ENCODE data around the gene TMEM145. TPM values are rescaled to one million over a fixed set of nuclear protein-coding genes. Genes with fewer than 3 reads are reported as not detected.
A peak's percentile ranks its signal among the peaks of the same experiment; 100 is the strongest.

TMEM145 gene
- total RNA-seq, 4 donors from 2014 or later: 0.87 TPM; not detected in 3

DNA sequence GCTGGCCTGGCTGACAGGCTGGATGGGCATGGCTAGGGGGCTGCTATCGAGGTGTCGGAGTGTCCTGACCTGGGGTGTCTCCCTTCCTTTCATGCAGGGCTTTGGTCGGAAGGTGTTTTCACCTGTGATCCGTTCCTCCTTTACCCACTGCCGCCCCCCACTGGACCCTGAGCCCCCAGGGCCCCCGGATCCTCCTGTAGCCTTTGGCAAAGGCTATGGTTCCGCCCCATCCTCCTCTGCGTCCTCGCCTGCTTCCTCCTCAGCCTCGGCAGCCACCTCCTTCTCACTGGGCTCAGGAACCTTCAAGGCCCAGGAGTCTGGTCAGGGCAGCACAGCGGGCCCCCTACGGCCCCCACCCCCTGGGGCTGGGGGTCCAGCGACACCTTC lies 23.0 kb upstream of the TMEM145 start:
- Histone ChIP-seq H3K4me1 (peaks cover 16 to 17% of the 10 kb centered on the region in 2 donors), H3K36me3 (peaks cover 0 to 79% of the 10 kb centered on the region in 2 donors)

DNA sequence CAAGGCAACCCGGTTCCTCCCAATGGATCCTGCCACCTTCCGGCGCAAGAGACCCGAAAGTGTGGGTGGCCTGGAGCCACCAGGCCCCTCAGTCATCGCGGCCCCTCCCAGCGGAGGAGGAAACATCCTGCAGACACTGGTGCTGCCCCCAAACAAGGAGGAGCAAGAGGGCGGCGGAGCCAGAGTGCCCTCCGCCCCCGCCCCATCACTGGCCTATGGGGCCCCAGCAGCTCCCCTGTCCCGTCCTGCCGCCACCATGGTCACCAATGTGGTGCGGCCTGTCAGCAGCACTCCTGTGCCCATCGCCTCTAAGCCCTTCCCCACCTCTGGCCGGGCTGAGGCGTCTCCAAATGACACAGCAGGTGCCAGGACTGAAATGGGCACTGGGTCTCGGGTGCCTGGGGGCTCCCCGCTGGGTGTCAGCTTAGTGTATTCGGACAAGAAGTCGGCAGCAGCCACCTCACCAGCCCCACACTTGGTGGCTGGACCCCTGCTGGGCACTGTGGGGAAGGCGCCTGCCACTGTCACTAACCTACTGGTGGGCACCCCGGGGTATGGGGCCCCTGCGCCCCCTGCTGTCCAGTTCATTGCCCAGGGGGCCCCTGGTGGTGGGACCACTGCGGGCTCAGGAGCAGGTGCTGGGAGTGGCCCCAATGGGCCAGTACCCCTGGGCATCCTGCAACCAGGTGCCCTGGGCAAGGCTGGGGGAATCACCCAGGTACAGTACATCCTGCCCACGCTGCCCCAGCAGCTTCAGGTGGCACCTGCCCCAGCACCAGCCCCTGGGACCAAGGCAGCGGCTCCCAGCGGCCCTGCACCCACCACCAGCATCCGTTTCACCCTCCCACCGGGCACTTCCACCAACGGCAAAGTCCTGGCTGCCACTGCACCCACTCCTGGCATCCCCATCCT lies 22.3 kb upstream of the TMEM145 start:
- Histone ChIP-seq H3K4me3 (no peak overlapping the region), H3K9me3 (no peaks in the 10 kb centered on the region), H3K4me1 (peaks cover 9 to 10% of the 10 kb centered on the region in 2 donors), H3K36me3 (peaks cover 0 to 84% of the 10 kb centered on the region in 2 donors), H3K27me3 (no peaks in the 10 kb centered on the region), H3K27ac (no peak overlapping the region)
- DNase-seq: no peak
- TF ChIP-seq POLR2A (IDR thresholded peaks at IDR 0.05): no peak
- TF ChIP-seq, protein P1, sequence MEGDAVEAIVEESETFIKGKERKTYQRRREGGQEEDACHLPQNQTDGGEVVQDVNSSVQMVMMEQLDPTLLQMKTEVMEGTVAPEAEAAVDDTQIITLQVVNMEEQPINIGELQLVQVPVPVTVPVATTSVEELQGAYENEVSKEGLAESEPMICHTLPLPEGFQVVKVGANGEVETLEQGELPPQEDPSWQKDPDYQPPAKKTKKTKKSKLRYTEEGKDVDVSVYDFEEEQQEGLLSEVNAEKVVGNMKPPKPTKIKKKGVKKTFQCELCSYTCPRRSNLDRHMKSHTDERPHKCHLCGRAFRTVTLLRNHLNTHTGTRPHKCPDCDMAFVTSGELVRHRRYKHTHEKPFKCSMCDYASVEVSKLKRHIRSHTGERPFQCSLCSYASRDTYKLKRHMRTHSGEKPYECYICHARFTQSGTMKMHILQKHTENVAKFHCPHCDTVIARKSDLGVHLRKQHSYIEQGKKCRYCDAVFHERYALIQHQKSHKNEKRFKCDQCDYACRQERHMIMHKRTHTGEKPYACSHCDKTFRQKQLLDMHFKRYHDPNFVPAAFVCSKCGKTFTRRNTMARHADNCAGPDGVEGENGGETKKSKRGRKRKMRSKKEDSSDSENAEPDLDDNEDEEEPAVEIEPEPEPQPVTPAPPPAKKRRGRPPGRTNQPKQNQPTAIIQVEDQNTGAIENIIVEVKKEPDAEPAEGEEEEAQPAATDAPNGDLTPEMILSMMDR (IDR thresholded peaks at IDR 0.05 in 4 of 5, conservative IDR thresholded peaks at IDR 0.05 in 1 of 5): peak in 4 of 5 experiments; percentile 8 to 38 (median 30)
- no peak for ATAC-seq
- in situ Hi-C loops (cut with MboI; ENCODE audit: low sequenced_read_pairs in 4 of 4): no loop called here
- intact Hi-C loops (cut with DNase I; ENCODE audit: low total_unique reads): no loop called here

More for the DNA sequence above, 23.0 kb upstream of the TMEM145 start:
- ATAC-seq: no peak
- TF ChIP-seq, protein P1 (IDR thresholded peaks at IDR 0.05 in 4 of 5, conservative IDR thresholded peaks at IDR 0.05 in 1 of 5): no peak
- no peak for TF ChIP-seq POLR2A (IDR thresholded peaks at IDR 0.05)
- no peak for DNase-seq
- H3K4me3 ChIP-seq: no peak overlapping the region
- no peaks in the 10 kb centered on the region for H3K27me3 ChIP-seq
- no peaks in the 10 kb centered on the region for H3K9me3 ChIP-seq
- no peak overlapping the region for H3K27ac ChIP-seq
- in situ Hi-C loops (cut with MboI; ENCODE audit: low sequenced_read_pairs in 4 of 4) (no loop called here), intact Hi-C loops (cut with DNase I; ENCODE audit: low total_unique reads) (no loop called here)

GRCh38 chr19:42291435-42291810 lies 21.7 kb upstream of the TMEM145 start:
- Histone ChIP-seq H3K36me3 (peaks cover 0 to 84% of the 10 kb centered on the region in 2 donors), H3K4me3 (no peak overlapping the region), H3K9me3 (no peaks in the 10 kb centered on the region), H3K27me3 (no peaks in the 10 kb centered on the region), H3K27ac (no peak overlapping the region), H3K4me1 (peaks cover 3 to 4% of the 10 kb centered on the region in 2 donors)
- TF ChIP-seq, protein P1 (IDR thresholded peaks at IDR 0.05 in 4 of 5, conservative IDR thresholded peaks at IDR 0.05 in 1 of 5): no peak
- TF ChIP-seq POLR2A (IDR thresholded peaks at IDR 0.05): no peak
- no peak for ATAC-seq
- intact Hi-C loops (cut with DNase I; ENCODE audit: low total_unique reads): no loop called here
- no peak for DNase-seq
- in situ Hi-C loops (cut with MboI; ENCODE audit: low sequenced_read_pairs in 4 of 4): no loop called here

- TF ChIP-seq, protein P1 (IDR thresholded peaks at IDR 0.05 in 4 of 5, conservative IDR thresholded peaks at IDR 0.05 in 1 of 5): no peak
- TF ChIP-seq POLR2A (IDR thresholded peaks at IDR 0.05): no peak
- no peaks in the 10 kb centered on the region for H3K4me1 ChIP-seq
- in situ Hi-C loops (cut with MboI; ENCODE audit: low sequenced_read_pairs in 4 of 4) (no loop called here), intact Hi-C loops (cut with DNase I; ENCODE audit: low total_unique reads) (no loop called here)
- no peak for DNase-seq
- H3K27me3 ChIP-seq: no peaks in the 10 kb centered on the region
- H3K27ac ChIP-seq: no peak overlapping the region
- H3K9me3 ChIP-seq: no peaks in the 10 kb centered on the region
- H3K4me3 ChIP-seq: no peak overlapping the region
- H3K36me3 ChIP-seq: peaks cover 0 to 78% of the 10 kb centered on the region in 2 donors
- ATAC-seq: no peak
Observed at GRCh38 chr19:42292042-42292960, 20.8 kb upstream of the TMEM145 start.
